Thymus (tissue), 11 donors: ENCODE results near the gene WASF2. TPM values are rescaled to one million over a fixed set of nuclear protein-coding genes. Genes with fewer than 3 reads are reported as not detected.
A peak's percentile ranks its signal among the peaks of the same experiment; 100 is the strongest.
"Not testable (repeated sequence)": the region's sequence is repeated elsewhere in the genome, so short reads cannot be mapped to it uniquely, and the experiment has no call there.

Experiments
- DNase-seq, 9 donors: peaks; one replicate each; pipeline ENCODE4 v3.0.0-alpha.2; 2013; ENCODE audit warnings: low spot score in 9 of 9, low read depth in 6 of 9, missing footprints in 1 of 9
- H3K27ac ChIP-seq, 2 donors: one replicate each; pipeline ENCODE4 v1.5.1; 2013; ENCODE audit warnings: control low read depth in 1 of 2, low read depth in 1 of 2, low read length in 1 of 2, mild to moderate bottlenecking in 1 of 2, moderate library complexity in 1 of 2
- H3K27me3 ChIP-seq, 2 donors: one replicate each; pipeline ENCODE4 v1.5.1; 2013; ENCODE audit warnings: low read length in 1 of 2; ENCODE audit not compliant: control insufficient read depth in 2 of 2, insufficient read depth in 1 of 2
- H3K36me3 ChIP-seq, 2 donors: one replicate each; pipeline ENCODE4 v1.5.1; 2013; ENCODE audit warnings: low read length in 1 of 2, mild to moderate bottlenecking in 1 of 2, moderate library complexity in 1 of 2; ENCODE audit not compliant: control insufficient read depth in 2 of 2, insufficient read depth in 2 of 2
- H3K4me1 ChIP-seq, 2 donors: one replicate each; pipeline ENCODE4 v1.5.1; 2013; ENCODE audit warnings: low read length in 2 of 2; ENCODE audit not compliant: control insufficient read depth in 2 of 2, insufficient read depth in 2 of 2
- H3K4me3 ChIP-seq, 2 donors: one replicate each; pipeline ENCODE4 v1.5.1; 2013; ENCODE audit warnings: low read length in 2 of 2, control low read depth in 1 of 2, mild to moderate bottlenecking in 1 of 2
- H3K9me3 ChIP-seq, 2 donors: one replicate each; pipeline ENCODE4 v1.5.1; 2013; ENCODE audit warnings: low read length in 1 of 2, mild to moderate bottlenecking in 1 of 2; ENCODE audit not compliant: control insufficient read depth in 2 of 2, insufficient read depth in 1 of 2
- WGBS: extraction: QIAGEN DNeasy Blood & Tissue Kit; methylation state at CpG from one replicate; pipeline ENCODE4 v1.1.7; 2013; 5-methylcytosine and 5-hydroxymethylcytosine counted together
- polyA plus RNA-seq: library from polyadenylated mRNA; stranded (reverse); fragments of 200-250 nt; gene quantifications from one replicate; pipeline ENCODE4 v1.2.3, GENCODE V29; 2013
- total RNA-seq: library from RNA; stranded (reverse); fragments of 120-200 nt; gene quantifications from one replicate; pipeline ENCODE4 v1.2.4, GENCODE V29; 2013
- donor health status: healthy.

Gene WASF2
- total and polyA plus RNA-seq, 2 donors, result 14.2 to 47.4 TPM

DNA sequence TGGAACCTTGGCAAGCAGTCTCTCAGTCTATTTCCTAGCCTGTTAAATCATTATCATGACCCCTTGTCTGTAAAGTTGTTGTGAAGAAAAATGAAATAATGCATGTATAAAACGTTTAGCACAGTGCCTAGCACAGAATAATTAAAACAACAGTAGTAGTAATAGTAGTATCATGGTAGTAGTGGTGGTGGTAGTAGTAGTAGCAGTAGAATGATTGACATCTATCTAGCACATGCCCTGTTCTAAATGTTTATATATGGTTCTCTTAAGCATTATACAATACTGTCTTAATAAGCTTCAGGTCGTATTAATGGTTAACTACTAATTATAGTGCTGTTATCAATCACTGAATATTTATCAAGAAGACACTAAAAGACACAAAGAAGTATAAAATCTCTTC is 50.8 kb downstream of the WASF2 start:
- Histone ChIP-seq H3K4me3 (no peak overlapping the region), H3K9me3 (no peaks in the 10 kb centered on the region), H3K27ac (peak overlapping the region in 1 of 2 donors; percentile 0), H3K4me1 (peaks cover 18 to 36% of the 10 kb centered on the region in 2 donors), H3K36me3 (peaks cover 7 to 10% of the 10 kb centered on the region in 2 donors), H3K27me3 (no peaks in the 10 kb centered on the region)
- no peak for DNase-seq
- WGBS, result 60% methylated on average over 2 of the region's 2 CpGs

DNA sequence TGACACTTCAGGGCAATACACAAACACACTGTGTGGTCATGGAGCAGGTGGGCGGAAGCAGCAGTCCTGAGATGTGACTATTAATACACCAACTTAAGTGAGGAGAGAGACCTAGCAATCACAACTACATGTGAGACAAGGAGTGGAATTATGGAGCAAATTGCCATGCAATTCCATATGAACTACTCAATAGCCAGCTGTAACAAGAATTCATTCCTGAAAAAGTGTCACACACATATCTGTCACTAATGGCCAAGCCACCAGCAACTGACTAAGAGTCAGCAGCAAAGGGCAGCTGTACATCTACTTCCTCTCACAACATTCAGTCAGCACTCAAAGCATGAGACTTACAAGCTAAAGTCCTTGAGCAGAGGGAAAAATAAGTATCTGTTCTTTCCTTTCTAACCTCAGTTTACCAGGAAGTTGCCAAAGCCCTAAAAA is 51.3 kb downstream of the WASF2 start:
- H3K4me1 ChIP-seq, result peaks cover 19 to 40% of the 10 kb centered on the region in 2 donors
- H3K27ac ChIP-seq, result peak overlapping the region in 1 of 2 donors; percentile 10
- 89% methylated on average over 1 of the region's 1 CpG for WGBS
- H3K4me3 ChIP-seq, result no peak overlapping the region
- DNase-seq, result no peak
- H3K9me3 ChIP-seq, result no peaks in the 10 kb centered on the region
- peaks cover 7 to 8% of the 10 kb centered on the region in 2 donors for H3K36me3 ChIP-seq
- no peaks in the 10 kb centered on the region for H3K27me3 ChIP-seq

DNA sequence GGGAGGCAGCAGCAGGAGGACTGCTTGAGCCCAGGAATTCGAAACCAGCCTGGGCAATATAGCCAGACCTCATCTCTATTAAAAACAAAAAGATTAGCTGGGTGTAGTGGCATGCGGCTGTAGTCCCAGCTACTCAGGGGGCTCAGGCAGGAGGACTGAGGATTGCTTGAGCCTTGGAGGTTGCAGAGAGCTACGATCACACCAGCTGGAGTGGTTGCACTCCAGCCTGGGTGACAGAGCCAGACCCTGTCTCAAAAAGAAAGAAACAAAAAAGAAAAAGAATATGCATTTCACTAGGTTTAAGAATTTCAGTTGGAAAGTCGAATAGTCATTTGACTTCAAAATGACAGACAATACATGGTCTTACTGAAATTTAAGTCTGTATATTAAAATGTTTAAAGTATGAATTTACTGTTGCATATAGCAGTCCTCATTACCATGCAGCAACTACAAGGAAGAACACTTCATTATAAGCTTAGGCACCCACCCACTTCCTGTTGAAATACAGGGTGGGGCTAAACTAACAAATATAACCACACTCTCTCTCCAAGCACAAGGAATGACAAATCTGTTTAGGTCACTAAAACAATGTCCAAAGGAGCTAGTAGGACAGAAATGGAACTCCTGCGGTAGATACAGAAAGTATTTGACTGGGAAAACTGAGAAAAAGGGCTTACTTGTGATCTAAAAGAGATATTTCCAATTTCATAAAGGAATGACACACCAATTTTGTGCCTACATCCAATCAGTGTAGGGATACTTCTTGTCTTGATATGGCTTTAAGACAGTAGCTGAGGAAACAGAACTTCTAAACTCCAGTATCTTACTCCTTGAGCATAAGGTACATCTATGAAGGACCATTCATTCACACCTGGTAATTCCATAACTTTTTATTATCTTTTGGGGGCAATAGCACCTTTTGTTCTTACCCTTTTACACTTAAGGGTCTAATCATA is 53.5 kb downstream of the WASF2 start:
- H3K27me3 ChIP-seq, result no peaks in the 10 kb centered on the region
- peaks cover 32 to 54% of the 10 kb centered on the region in 2 donors for H3K4me1 ChIP-seq
- H3K27ac ChIP-seq, result peak overlapping the region; percentile 73 to 92
- no peak overlapping the region for H3K4me3 ChIP-seq
- DNase-seq, result peak in 2 of 9 donors; percentile 49 to 72
- H3K36me3 ChIP-seq, result peaks cover 4 to 8% of the 10 kb centered on the region in 2 donors
- H3K9me3 ChIP-seq, result no peaks in the 10 kb centered on the region
- WGBS, result 73% methylated on average over 5 of the region's 5 CpGs

DNA sequence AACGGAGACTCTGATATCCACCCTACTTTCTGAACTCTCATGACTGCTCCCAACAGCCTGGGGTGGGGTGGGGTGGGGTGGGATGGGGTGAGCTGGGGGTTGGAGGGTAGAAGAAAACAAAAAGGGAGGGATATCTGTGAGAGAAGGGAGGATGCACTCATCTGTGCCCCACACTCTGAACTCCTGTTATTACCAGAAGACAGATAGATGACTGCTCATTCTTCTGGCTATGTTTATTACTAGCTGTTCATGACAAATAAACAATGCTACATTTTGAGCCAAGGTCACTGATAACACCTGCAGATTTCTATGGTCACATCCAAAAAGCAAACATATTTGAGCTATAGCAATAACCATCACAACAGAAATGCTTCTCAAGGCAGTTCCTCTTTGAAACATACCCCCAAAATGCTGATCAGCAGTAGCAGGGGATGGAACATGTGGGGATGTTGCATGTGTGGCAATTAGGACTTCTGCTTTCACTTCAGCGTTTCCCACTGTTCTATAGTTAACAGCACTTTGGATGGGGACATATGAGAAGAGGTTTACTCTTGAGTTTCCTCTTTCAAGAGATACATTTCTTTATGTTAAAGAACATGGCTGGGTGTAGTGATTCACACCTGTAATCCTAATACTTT is 54.3 kb downstream of the WASF2 start:
- Histone ChIP-seq H3K36me3 (peaks cover 0 to 3% of the 10 kb centered on the region in 2 donors), H3K27me3 (no peaks in the 10 kb centered on the region), H3K4me3 (no peak overlapping the region), H3K4me1 (peaks cover 40 to 62% of the 10 kb centered on the region in 2 donors), H3K27ac (peak overlapping the region; percentile 73 to 92), H3K9me3 (no peaks in the 10 kb centered on the region)
- WGBS, result 49% methylated on average over 2 of the region's 2 CpGs
- DNase-seq, result peak in 1 of 9 donors; percentile 50

DNA sequence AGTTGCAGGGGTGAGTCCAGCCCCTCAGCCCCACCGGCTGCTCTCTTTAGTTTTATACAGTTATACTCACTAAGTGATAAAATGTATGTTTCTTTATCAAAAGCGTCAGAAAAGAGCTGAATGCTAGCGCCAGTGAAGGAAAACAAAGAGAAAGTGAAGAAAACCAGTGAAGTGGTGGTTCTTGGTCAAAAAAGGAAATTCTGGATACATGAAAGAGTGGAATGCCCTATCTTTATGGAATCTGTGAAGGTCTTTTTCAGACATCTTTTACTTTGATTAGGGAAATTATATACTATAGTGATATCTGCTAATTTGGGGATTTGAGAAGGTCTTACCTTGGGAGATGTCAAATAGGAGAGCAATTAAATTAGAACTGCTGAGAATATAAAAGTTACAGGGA is 56.3 kb downstream of the WASF2 start:
- 30% methylated on average over 3 of the region's 3 CpGs for WGBS
- no peak overlapping the region for H3K4me3 ChIP-seq
- no peaks in the 10 kb centered on the region for H3K36me3 ChIP-seq
- H3K9me3 ChIP-seq, result no peaks in the 10 kb centered on the region
- peak overlapping the region; percentile 65 to 74 for H3K27ac ChIP-seq
- peaks cover 56 to 78% of the 10 kb centered on the region in 2 donors for H3K4me1 ChIP-seq
- DNase-seq, result peak in 1 of 9 donors; percentile 62
- H3K27me3 ChIP-seq, result no peaks in the 10 kb centered on the region

- 100% methylated on average over 1 of the region's 1 CpG for WGBS
- not testable (repeated sequence) for H3K9me3 ChIP-seq, H3K4me3 ChIP-seq, DNase-seq, H3K36me3 ChIP-seq, H3K27me3 ChIP-seq, H3K27ac ChIP-seq
- peaks cover 66 to 80% of the 10 kb centered on the region in 2 donors for H3K4me1 ChIP-seq
Observed at GRCh38 chr1:27432725-27433124, 57.2 kb downstream of the WASF2 start.

DNA sequence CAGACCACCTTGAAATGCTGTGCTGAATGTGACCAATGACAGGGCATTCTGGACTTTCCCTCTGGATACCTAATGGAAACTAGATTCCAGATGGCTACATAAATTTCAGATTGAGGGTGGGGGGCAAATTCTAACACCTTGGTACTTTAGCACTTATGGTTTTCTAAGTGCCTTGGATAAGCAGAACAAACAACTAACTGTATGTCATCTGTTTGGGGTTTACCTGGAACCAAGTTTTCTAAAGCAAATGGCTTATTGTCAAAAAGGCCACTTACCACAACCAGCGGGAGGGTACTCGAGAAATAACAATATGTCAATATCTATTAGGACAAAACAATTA is 58.4 kb downstream of the WASF2 start:
- no peaks in the 10 kb centered on the region for H3K27me3 ChIP-seq
- H3K27ac ChIP-seq, result peak overlapping the region; percentile 75 to 84
- peaks cover 3 to 17% of the 10 kb centered on the region in 2 donors for H3K36me3 ChIP-seq
- peaks cover 69 to 87% of the 10 kb centered on the region in 2 donors for H3K4me1 ChIP-seq
- WGBS, result 81% methylated on average over 2 of the region's 2 CpGs
- no peak overlapping the region for H3K4me3 ChIP-seq
- H3K9me3 ChIP-seq, result no peaks in the 10 kb centered on the region
- DNase-seq, result no peak

- WGBS, result 0% methylated on average over 1 of the region's 1 CpG
- peak in 3 of 9 donors; percentile 45 to 75 (median 53) for DNase-seq
- Histone ChIP-seq H3K4me3 (peak overlapping the region in 1 of 2 donors; percentile 18), H3K27me3 (no peaks in the 10 kb centered on the region), H3K27ac (peak overlapping the region; percentile 75 to 84), H3K9me3 (no peaks in the 10 kb centered on the region), H3K4me1 (peaks cover 66 to 83% of the 10 kb centered on the region in 2 donors), H3K36me3 (peaks cover 3 to 21% of the 10 kb centered on the region in 2 donors)
Observed at GRCh38 chr1:27430903-27431600, 58.9 kb downstream of the WASF2 start.
